IPS-20b (cell line): ENCODE data around the gene DCHS2.

ENCODE experiments used
- H3K27ac ChIP-seq: one replicate; pipeline ENCODE4 v1.5.1; 2013; ENCODE audit warnings: low read length
- H3K27me3 ChIP-seq: 2 replicates; pipeline ENCODE4 v1.6.1; 2013; ENCODE audit warnings: mild to moderate bottlenecking, low read length, inconsistent platforms; ENCODE audit not compliant: insufficient read depth
- H3K36me3 ChIP-seq: 2 replicates; pipeline ENCODE4 v1.6.1; 2013; ENCODE audit warnings: low read depth, mild to moderate bottlenecking, inconsistent platforms, low read length, moderate library complexity; ENCODE audit not compliant: insufficient read depth
- H3K4me1 ChIP-seq: 2 replicates; pipeline ENCODE4 v1.6.1; 2013; ENCODE audit warnings: mild to moderate bottlenecking, control low read depth, inconsistent platforms, low read length, moderate library complexity; ENCODE audit not compliant: insufficient read depth
- H3K4me3 ChIP-seq: 2 replicates; pipeline ENCODE4 v1.5.1; 2013; ENCODE audit warnings: mild to moderate bottlenecking, low read length, inconsistent platforms
- H3K9ac ChIP-seq: 2 replicates; pipeline ENCODE4 v1.6.1; 2013; ENCODE audit warnings: low read depth, mild to moderate bottlenecking, inconsistent platforms, low read length, moderate library complexity
- H3K9me3 ChIP-seq: 2 replicates; pipeline ENCODE4 v1.6.1; 2013; ENCODE audit warnings: mild to moderate bottlenecking, low read depth, low read length, inconsistent platforms; ENCODE audit not compliant: insufficient read depth

Gene DCHS2

DNA sequence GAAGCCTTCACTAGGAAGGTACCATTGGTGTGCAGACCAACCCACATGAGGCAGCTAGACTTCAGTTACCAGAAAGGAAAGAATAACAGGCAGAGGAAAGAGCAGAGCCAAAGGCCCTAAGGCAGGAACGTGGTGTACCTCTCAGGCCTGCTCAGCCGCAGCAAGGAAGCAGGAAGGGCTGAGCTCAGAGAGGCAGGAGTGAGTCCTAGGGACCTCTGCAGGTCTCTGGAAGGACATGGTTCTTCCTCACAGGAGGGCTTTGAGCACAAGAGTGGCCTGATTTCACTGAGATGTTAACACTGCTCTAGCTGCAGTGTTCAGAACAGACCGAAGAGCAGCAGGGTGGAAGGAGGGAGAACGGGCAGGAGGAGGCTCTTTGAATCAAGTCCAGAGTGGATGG is 124.6 kb downstream of the DCHS2 start:
- Histone ChIP-seq H3K4me3 (no peak overlapping the region), H3K9me3 (no peaks in the 10 kb centered on the region), H3K27ac (no peak overlapping the region), H3K4me1 (no peaks in the 10 kb centered on the region), H3K9ac (no peak overlapping the region), H3K36me3 (no peaks in the 10 kb centered on the region), H3K27me3 (no peaks in the 10 kb centered on the region)

DNA sequence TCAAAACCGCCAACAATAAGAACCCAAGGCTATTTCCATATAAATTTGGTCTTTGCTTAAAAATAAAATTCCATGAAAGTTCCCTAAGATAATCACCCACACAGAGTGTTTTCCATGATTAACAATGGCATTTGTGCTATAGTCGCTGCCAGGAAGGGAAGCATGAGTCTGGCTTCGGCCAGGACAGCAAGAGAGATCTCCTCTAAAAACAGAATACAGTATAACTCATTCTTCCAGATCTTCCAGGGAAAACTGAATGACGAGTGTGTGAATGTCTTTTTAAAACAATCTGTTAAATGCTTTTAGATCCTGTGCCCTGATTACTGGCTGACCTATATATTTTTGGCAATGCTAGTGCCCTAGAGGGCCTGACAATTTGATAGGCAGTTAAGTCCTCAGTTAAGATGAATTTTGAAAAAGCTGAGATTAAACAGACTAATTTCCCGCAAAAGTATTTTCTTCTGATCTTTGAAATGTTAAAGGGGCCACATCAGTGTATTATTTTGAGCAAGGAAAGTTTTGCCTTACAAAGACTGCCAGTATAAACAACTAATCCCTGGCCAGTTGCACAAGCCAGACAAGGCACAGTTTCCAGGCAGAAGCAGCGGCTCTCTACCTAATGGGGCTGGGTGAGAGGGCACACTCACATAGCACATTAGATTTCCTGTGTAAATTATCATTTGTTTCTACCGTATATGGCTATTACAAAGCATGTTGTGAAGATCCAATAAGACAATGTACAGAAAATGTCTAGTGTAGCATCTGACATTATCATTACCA is 127.3 kb downstream of the DCHS2 start:
- no peaks in the 10 kb centered on the region for H3K9me3 ChIP-seq
- no peaks in the 10 kb centered on the region for H3K27me3 ChIP-seq
- no peak overlapping the region for H3K4me3 ChIP-seq
- H3K9ac ChIP-seq, result no peak overlapping the region
- H3K36me3 ChIP-seq, result no peaks in the 10 kb centered on the region
- H3K27ac ChIP-seq, result no peak overlapping the region
- H3K4me1 ChIP-seq, result no peaks in the 10 kb centered on the region

DNA sequence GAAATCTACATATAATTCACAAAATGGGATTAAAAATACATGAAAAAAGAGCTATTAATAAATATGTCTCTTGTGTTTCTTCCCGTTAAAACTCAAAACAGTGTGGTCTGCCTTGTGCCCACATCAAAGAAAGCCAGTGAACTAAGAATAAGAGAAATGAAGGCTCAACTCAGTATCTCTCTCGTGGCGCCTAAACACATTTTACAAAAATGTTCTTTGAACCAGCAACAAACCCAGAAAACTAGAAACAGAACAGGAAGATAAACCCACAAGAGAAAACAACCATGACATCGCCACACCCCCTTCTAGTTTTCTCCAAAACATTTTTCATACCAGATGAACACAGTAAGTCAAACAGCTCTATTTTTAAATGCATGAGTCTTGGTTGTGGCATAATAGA is 130.1 kb downstream of the DCHS2 start:
- no peak overlapping the region for H3K27ac ChIP-seq
- H3K9me3 ChIP-seq, result no peaks in the 10 kb centered on the region
- no peak overlapping the region for H3K4me3 ChIP-seq
- no peaks in the 10 kb centered on the region for H3K36me3 ChIP-seq
- no peak overlapping the region for H3K9ac ChIP-seq
- H3K27me3 ChIP-seq, result no peaks in the 10 kb centered on the region
- no peaks in the 10 kb centered on the region for H3K4me1 ChIP-seq

DNA sequence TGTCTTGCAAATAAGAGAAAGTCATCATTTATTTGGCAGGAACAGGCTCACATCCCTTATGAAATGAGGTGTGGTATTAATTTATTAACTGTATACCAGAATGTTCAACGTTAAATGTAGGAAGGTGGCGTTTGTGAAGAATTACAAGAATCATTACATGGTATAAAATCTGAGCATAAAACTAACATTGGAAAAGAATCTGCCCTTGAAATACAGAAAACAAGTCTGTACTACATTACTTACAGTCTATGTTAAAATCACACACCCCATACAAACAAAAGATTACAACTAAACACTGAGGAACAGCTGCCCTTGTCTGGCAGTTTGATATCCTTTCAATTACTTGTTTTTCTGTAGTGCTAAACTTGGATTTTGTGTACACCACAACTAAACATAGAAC is 131.1 kb downstream of the DCHS2 start:
- Histone ChIP-seq H3K27ac (no peak overlapping the region), H3K4me3 (no peak overlapping the region), H3K27me3 (no peaks in the 10 kb centered on the region), H3K4me1 (no peaks in the 10 kb centered on the region), H3K36me3 (no peaks in the 10 kb centered on the region), H3K9me3 (no peaks in the 10 kb centered on the region), H3K9ac (no peak overlapping the region)

DNA sequence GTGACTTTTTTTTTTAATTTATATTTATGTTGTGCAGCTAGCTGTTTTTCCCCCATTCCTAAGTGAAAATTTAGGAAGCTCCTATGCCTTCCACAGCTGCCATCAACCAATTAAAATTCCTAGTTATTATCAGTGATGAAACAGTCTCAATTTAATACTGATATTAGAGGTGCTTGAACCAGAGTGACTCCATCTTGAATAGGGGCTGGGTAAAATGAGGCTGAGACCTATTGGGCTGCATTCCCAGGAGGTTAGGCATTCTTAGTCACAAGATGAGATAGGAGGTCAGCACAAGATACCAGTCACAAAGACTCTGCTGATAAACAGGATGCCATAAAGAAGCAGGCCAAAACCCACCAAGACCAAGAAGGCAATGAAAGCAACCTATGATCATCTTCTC is 136.7 kb downstream of the DCHS2 start:
- Histone ChIP-seq H3K27me3 (no peaks in the 10 kb centered on the region), H3K9me3 (no peaks in the 10 kb centered on the region), H3K27ac (no peak overlapping the region), H3K4me3 (no peak overlapping the region), H3K36me3 (no peaks in the 10 kb centered on the region), H3K9ac (no peak overlapping the region), H3K4me1 (no peaks in the 10 kb centered on the region)

DNA sequence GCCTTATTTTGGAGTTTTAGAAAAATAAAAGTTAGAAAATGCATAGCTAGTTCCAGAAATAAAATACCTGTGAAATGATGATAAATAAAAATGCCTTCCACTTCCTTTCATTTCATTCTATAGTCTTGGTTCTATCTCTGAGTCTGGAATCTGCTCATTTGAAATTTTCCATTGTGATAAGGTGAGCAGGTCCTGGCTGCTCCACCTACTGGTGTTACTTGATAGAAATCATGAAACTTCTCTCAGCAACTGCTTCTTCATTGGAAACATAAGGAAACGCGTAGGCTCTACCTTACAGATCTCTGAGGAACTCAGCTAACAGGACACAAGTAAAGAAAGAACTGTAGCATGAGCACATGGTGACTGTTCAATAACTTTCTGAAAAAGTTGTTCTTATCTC is 141.8 kb downstream of the DCHS2 start:
- Histone ChIP-seq H3K9ac (no peak overlapping the region), H3K4me3 (no peak overlapping the region), H3K27ac (no peak overlapping the region), H3K4me1 (no peaks in the 10 kb centered on the region), H3K9me3 (no peaks in the 10 kb centered on the region), H3K36me3 (no peaks in the 10 kb centered on the region), H3K27me3 (no peaks in the 10 kb centered on the region)

DNA sequence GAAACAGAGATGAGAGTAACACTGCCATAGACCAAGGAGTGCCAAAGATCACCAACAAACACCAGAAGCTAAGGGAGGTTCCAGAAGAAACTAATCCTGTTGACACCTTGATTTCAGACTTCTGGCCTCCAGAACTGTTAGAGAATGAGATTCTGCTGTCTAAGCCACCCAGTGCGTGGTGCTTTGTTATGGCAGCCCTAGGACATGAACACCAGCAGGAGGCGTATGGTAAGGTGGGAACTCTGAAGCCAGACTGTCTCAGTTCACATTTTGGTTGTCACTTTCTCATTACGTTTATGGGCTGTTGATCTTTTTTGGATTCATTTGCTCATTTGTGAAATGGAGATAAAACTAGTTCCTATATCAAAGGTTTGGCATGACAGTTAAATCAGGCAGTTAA is 142.9 kb downstream of the DCHS2 start:
- Histone ChIP-seq H3K27ac (no peak overlapping the region), H3K9me3 (no peaks in the 10 kb centered on the region), H3K9ac (no peak overlapping the region), H3K36me3 (no peaks in the 10 kb centered on the region), H3K4me3 (no peak overlapping the region), H3K4me1 (no peaks in the 10 kb centered on the region), H3K27me3 (no peaks in the 10 kb centered on the region)

DNA sequence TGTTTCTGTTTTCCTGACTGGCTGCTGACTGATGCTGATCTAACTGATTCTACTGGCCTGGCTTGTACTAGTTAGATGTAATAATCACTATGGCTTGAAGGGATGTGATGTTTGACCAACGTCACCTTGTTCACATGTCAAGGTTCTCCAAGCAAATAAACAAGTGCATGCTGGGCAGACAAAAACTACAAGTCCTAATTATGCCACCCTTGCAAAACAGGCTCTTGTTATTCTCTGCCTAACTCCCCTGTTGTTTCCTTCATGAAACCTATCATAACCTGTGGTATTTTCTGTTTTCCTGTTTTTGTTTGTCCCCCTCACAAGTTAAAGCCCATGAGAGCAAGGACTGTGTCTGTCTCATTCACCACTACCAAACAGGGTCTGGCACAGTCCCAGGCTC is 146.2 kb downstream of the DCHS2 start:
- no peaks in the 10 kb centered on the region for H3K4me1 ChIP-seq
- no peak overlapping the region for H3K27ac ChIP-seq
- no peaks in the 10 kb centered on the region for H3K36me3 ChIP-seq

DNA sequence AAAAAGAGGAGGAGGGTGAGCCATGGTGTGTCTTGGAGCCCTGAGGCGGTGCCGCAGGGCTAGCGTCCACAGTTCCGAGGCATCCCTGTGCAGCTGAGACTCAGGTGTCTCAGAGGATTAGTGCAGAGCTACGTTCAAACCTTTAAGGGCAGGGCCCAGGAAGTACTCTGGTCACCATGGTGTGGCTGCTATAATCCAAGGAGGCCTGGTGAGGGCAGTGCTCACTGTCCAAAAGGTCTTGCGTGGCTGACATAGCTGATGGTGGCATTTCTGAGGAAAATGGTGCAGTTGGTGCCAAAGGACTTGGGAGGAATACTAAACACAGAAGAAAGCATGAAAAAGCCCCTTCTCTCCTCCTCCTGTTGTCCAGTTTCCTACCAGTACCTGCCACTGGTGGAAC is 146.9 kb downstream of the DCHS2 start:
- no peaks in the 10 kb centered on the region for H3K27me3 ChIP-seq
- H3K27ac ChIP-seq, result no peak overlapping the region
- no peak overlapping the region for H3K9ac ChIP-seq
- H3K4me1 ChIP-seq, result no peaks in the 10 kb centered on the region
- no peaks in the 10 kb centered on the region for H3K9me3 ChIP-seq
- H3K36me3 ChIP-seq, result no peaks in the 10 kb centered on the region
- no peak overlapping the region for H3K4me3 ChIP-seq

More for the DNA sequence above, 146.2 kb downstream of the DCHS2 start:
- no peaks in the 10 kb centered on the region for H3K27me3 ChIP-seq
- no peak overlapping the region for H3K9ac ChIP-seq
- H3K9me3 ChIP-seq, result no peaks in the 10 kb centered on the region
- no peak overlapping the region for H3K4me3 ChIP-seq

DNA sequence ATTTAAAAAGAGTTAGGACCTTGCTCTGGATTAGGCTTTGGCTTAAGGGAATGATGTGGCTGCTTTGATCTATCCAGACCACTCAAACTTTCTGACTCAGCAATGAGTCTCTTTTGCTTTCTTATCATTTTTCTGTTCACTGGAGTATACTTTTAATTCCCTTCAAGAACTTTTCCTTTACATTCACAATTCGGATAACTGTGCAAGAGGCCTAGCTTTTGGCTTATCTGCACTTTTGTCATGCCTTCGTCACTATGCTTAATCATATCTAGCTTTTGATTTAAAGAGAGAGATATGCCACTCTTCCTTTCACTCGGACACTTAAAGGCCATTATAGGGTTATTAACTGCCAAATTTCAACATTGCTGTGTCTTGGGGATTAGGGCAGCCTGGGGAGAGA is 147.9 kb downstream of the DCHS2 start:
- no peaks in the 10 kb centered on the region for H3K36me3 ChIP-seq
- no peak overlapping the region for H3K4me3 ChIP-seq
- no peaks in the 10 kb centered on the region for H3K27me3 ChIP-seq
- no peak overlapping the region for H3K27ac ChIP-seq
- H3K4me1 ChIP-seq, result no peaks in the 10 kb centered on the region
- no peak overlapping the region for H3K9ac ChIP-seq
- H3K9me3 ChIP-seq, result no peaks in the 10 kb centered on the region

DNA sequence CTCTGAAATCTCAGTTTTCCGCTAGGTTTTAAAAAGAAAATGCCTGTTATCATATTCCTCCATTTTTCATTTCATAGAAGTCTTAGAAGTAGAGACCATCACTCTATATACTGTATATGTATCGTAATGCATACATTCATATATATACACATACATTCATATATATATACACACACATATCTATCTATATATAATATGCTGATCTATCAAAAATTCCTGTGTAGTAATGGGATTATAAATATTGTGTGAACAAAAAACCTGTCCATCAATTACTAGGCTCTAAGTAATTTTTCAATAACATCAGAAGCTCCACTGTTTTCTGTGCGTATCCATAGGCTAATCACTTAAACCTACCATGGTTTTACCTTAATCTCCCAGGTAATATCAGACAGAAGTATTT is 150.2 kb downstream of the DCHS2 start:
- no peak overlapping the region for H3K27ac ChIP-seq
- H3K27me3 ChIP-seq, result no peaks in the 10 kb centered on the region
- H3K9me3 ChIP-seq, result no peaks in the 10 kb centered on the region
- no peak overlapping the region for H3K4me3 ChIP-seq
- H3K9ac ChIP-seq, result no peak overlapping the region
- no peaks in the 10 kb centered on the region for H3K4me1 ChIP-seq
- no peaks in the 10 kb centered on the region for H3K36me3 ChIP-seq

DNA sequence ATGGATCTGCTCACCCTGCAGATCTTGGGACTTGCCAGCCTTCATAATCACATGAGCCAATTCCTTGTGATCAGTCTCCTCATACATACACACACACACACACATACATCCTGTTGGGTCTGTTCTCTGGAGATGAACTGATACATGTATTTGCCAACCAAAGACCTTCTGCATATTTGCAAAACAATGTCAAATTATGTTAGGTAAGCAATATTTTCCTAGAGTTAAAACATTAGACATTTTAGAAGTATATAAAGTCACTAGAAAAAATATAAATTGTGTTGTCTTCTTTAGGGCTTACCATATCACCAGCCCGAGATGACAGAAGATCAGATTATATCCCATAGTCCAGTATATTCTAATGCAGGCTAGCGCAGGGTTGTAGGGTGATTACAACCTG is 156.0 kb downstream of the DCHS2 start:
- H3K27me3 ChIP-seq, result peaks cover 19% of the 10 kb centered on the region
- H3K4me3 ChIP-seq, result no peak overlapping the region
- H3K9ac ChIP-seq, result no peak overlapping the region
- H3K4me1 ChIP-seq, result no peaks in the 10 kb centered on the region
- no peaks in the 10 kb centered on the region for H3K36me3 ChIP-seq
- H3K27ac ChIP-seq, result no peak overlapping the region
- H3K9me3 ChIP-seq, result no peaks in the 10 kb centered on the region
